ENCODE results near the gene KLHL14. TPM values are rescaled to one million over a fixed set of nuclear protein-coding genes. Genes with fewer than 3 reads are reported as not detected.

The KLHL14 gene
- total RNA-seq, 1 donor: not detected

DNA sequence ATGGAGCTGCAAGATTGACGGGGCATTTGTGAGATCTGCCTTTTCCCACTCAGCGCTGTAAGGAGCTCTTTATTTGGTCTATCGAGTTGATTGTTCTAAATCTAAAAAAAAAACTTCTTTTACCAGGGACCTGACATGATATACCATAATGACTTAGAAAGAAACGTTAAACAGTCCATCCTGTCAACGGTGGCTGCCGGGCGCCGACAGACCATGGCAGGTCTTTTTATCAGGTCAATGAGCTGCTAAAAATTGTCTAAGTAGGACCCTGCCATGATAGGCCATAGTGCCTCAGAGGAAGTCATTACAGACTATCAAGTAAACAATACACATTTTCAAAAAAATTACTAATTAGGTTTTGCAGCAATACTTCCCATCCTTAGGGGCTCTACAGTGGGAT lies 87.9 kb downstream of the KLHL14 start:
- H3K9me3 ChIP-seq (ENCODE audit: low read depth, low read length): no peaks in the 10 kb centered on the region
- H3K79me2 ChIP-seq (ENCODE audit: insufficient read depth, low read length): no peaks in the 10 kb centered on the region
- H3K4me3 ChIP-seq (ENCODE audit: insufficient read depth, low read length): no peak overlapping the region
- H3K4me1 ChIP-seq (ENCODE audit: insufficient read depth, low read length): no peaks in the 10 kb centered on the region
- H3K4me2 ChIP-seq (ENCODE audit: insufficient read depth, low read length): no peak overlapping the region
- H2AFZ ChIP-seq (ENCODE audit: low read length): no peak overlapping the region
- no peak for DNase-seq (ENCODE audit: insufficient read length, low spot score, missing footprints)
- no peak overlapping the region for H3K27ac ChIP-seq (ENCODE audit: low read depth, low read length)
- no peaks in the 10 kb centered on the region for H4K20me1 ChIP-seq (ENCODE audit: insufficient read depth, low read length)
- H3K36me3 ChIP-seq (ENCODE audit: insufficient read depth, low read length): no peaks in the 10 kb centered on the region
- TF ChIP-seq, protein P1, sequence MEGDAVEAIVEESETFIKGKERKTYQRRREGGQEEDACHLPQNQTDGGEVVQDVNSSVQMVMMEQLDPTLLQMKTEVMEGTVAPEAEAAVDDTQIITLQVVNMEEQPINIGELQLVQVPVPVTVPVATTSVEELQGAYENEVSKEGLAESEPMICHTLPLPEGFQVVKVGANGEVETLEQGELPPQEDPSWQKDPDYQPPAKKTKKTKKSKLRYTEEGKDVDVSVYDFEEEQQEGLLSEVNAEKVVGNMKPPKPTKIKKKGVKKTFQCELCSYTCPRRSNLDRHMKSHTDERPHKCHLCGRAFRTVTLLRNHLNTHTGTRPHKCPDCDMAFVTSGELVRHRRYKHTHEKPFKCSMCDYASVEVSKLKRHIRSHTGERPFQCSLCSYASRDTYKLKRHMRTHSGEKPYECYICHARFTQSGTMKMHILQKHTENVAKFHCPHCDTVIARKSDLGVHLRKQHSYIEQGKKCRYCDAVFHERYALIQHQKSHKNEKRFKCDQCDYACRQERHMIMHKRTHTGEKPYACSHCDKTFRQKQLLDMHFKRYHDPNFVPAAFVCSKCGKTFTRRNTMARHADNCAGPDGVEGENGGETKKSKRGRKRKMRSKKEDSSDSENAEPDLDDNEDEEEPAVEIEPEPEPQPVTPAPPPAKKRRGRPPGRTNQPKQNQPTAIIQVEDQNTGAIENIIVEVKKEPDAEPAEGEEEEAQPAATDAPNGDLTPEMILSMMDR (IDR thresholded peaks at IDR 0.05; ENCODE audit: extremely low read depth, low read depth, low read length): no peak
- no peaks in the 10 kb centered on the region for H3K27me3 ChIP-seq (ENCODE audit: insufficient read depth, low read length)

DNA sequence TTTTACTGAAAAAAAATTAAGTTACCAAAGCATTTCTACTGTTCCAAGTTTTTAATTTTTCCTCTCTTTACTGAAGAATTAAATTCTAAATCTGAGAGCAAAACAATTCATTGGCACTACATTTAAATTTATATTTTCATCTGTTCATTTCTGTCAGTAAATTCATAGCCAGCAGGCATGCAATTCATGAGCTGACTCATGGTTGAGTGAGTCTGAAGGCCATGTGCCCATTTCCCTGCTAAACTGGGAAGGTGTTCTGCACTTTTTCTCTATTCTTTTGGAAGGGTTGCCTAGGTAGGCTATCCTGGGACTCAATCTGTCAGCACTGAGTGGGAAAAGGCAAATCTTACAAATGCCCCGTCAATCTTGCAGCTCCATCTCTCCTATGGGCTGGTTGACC lies 88.7 kb downstream of the KLHL14 start:
- Histone ChIP-seq H3K36me3 (ENCODE audit: insufficient read depth, low read length) (no peaks in the 10 kb centered on the region), H4K20me1 (ENCODE audit: insufficient read depth, low read length) (no peaks in the 10 kb centered on the region), H3K4me3 (ENCODE audit: insufficient read depth, low read length) (no peak overlapping the region), H3K79me2 (ENCODE audit: insufficient read depth, low read length) (no peaks in the 10 kb centered on the region), H3K9me3 (ENCODE audit: low read depth, low read length) (no peaks in the 10 kb centered on the region), H3K27me3 (ENCODE audit: insufficient read depth, low read length) (no peaks in the 10 kb centered on the region), H3K4me2 (ENCODE audit: insufficient read depth, low read length) (no peak overlapping the region), H3K27ac (ENCODE audit: low read depth, low read length) (no peak overlapping the region), H3K4me1 (ENCODE audit: insufficient read depth, low read length) (no peaks in the 10 kb centered on the region), H2AFZ (ENCODE audit: low read length) (no peak overlapping the region)
- TF ChIP-seq, protein P1 (IDR thresholded peaks at IDR 0.05; ENCODE audit: extremely low read depth, low read depth, low read length): no peak
- no peak for DNase-seq (ENCODE audit: insufficient read length, low spot score, missing footprints)

DNA sequence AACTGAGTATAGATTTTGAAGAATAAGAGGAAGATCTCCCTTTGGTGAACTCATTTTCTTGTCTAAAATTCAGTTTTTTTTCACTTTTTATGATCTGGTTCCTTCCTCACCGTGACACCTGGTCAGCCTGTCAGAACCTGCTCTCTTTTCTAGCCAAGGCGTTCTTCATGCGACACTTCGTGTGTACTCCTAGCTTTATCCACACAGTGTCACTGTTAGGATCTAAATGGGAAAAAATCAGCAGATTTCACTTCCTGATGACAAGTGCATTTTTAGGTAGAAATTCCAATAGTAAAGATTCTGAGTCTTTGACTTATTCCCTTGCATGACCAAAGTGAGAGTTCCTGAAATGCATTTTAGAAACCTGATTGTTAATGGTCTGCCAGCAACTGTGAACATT lies 89.8 kb downstream of the KLHL14 start:
- TF ChIP-seq, protein P1 (IDR thresholded peaks at IDR 0.05; ENCODE audit: extremely low read depth, low read depth, low read length): no peak
- no peaks in the 10 kb centered on the region for H3K27me3 ChIP-seq (ENCODE audit: insufficient read depth, low read length)
- no peaks in the 10 kb centered on the region for H3K36me3 ChIP-seq (ENCODE audit: insufficient read depth, low read length)
- H4K20me1 ChIP-seq (ENCODE audit: insufficient read depth, low read length): no peaks in the 10 kb centered on the region
- H3K4me2 ChIP-seq (ENCODE audit: insufficient read depth, low read length): no peak overlapping the region
- H2AFZ ChIP-seq (ENCODE audit: low read length): no peak overlapping the region
- H3K27ac ChIP-seq (ENCODE audit: low read depth, low read length): no peak overlapping the region
- DNase-seq (ENCODE audit: insufficient read length, low spot score, missing footprints): no peak
- no peaks in the 10 kb centered on the region for H3K9me3 ChIP-seq (ENCODE audit: low read depth, low read length)
- no peak overlapping the region for H3K4me3 ChIP-seq (ENCODE audit: insufficient read depth, low read length)
- H3K4me1 ChIP-seq (ENCODE audit: insufficient read depth, low read length): no peaks in the 10 kb centered on the region
- H3K79me2 ChIP-seq (ENCODE audit: insufficient read depth, low read length): no peaks in the 10 kb centered on the region

DNA sequence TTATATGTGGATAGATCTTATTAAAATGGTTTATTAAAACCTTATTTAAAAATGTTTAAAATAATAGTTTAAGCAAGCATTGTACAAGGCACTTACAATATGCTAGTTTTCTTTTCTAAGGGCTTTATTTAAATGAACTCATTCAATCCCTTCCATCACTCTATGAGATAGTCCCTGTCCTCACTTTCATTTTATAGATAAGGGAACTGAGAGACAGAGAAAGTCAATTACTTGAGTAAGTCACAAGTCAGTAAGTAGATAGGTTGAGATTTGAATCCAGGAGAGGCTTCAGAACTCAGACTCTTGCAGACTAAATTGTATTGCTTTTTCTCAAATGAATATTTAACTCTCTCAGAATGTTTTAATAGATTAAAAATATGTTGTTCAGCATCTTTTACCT lies 95.2 kb downstream of the KLHL14 start:
- H3K4me2 ChIP-seq (ENCODE audit: insufficient read depth, low read length): no peak overlapping the region
- H3K79me2 ChIP-seq (ENCODE audit: insufficient read depth, low read length): no peaks in the 10 kb centered on the region
- H4K20me1 ChIP-seq (ENCODE audit: insufficient read depth, low read length): no peaks in the 10 kb centered on the region
- no peaks in the 10 kb centered on the region for H3K27me3 ChIP-seq (ENCODE audit: insufficient read depth, low read length)
- TF ChIP-seq, protein P1 (IDR thresholded peaks at IDR 0.05; ENCODE audit: extremely low read depth, low read depth, low read length): no peak
- no peaks in the 10 kb centered on the region for H3K36me3 ChIP-seq (ENCODE audit: insufficient read depth, low read length)
- no peak for DNase-seq (ENCODE audit: insufficient read length, low spot score, missing footprints)
- H3K9me3 ChIP-seq (ENCODE audit: low read depth, low read length): no peaks in the 10 kb centered on the region
- H3K4me3 ChIP-seq (ENCODE audit: insufficient read depth, low read length): no peak overlapping the region
- no peaks in the 10 kb centered on the region for H3K4me1 ChIP-seq (ENCODE audit: insufficient read depth, low read length)
- H3K27ac ChIP-seq (ENCODE audit: low read depth, low read length): no peak overlapping the region
- H2AFZ ChIP-seq (ENCODE audit: low read length): no peak overlapping the region

Measured in osteoblast (primary cell).